ENCODE measurements around the gene INTS7. TPM values are rescaled to one million over a fixed set of nuclear protein-coding genes. Genes with fewer than 3 reads are reported as not detected.
"Not testable (repeated sequence)": the region's sequence is repeated elsewhere in the genome, so short reads cannot be mapped to it uniquely, and the experiment has no call there.

The INTS7 gene
- polyA plus RNA-seq, 1 donor (not counting 4 experiments of a cell fraction or from before 2014, with no cell fraction given) = 27.2 TPM

DNA sequence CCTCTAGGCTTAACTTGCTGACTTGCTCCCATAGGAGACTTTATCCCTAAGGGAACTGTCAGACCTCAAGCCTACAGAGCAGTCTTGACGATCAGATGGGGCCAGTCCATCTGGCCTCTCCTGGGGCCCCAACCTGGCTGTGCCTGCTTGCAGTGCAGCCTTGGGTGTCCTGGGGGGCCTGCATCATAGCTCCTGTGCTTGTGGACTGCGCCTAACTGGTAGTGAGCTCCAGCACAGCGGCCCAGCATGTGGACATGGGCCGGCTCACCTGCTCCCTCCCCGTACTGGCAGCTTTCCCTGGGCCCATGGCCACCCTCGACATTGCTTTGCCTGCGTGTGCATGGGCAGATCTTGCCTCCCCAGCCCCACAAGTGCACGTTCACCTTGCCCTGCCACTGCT, 76.1 kb downstream of the INTS7 start:
- H3K27me3 ChIP-seq (ENCODE audit: control insufficient read depth, extremely low read depth, insufficient read depth, low read length) = no peaks in the 10 kb centered on the region
- no peaks in the 10 kb centered on the region for H3K79me2 ChIP-seq (ENCODE audit: control insufficient read depth, insufficient read depth, low read length)
- H2AFZ ChIP-seq (ENCODE audit: control insufficient read depth, low read length) = no peak overlapping the region
- H4K20me1 ChIP-seq (ENCODE audit: control insufficient read depth, extremely low read depth, insufficient read depth, low read length) = no peaks in the 10 kb centered on the region
- no peak for FAIRE-seq
- no peak overlapping the region for H3K4me2 ChIP-seq (ENCODE audit: control insufficient read depth, extremely low read depth, insufficient read depth, low read depth, low read length)
- no peaks in the 10 kb centered on the region for H3K4me1 ChIP-seq (ENCODE audit: control insufficient read depth, extremely low read depth, insufficient read depth, low read length)
- no peak overlapping the region for H3K4me3 ChIP-seq (ENCODE audit: control insufficient read depth in 2 of 3, extremely low read depth in 1 of 3, insufficient read depth in 2 of 3, low read depth in 1 of 3, low read length in 3 of 3)
- no peaks in the 10 kb centered on the region for H3K9me3 ChIP-seq (ENCODE audit: control insufficient read depth, low read depth, low read length)
- H3K9ac ChIP-seq (ENCODE audit: control insufficient read depth, extremely low read depth, insufficient read depth, low read length) = no peak overlapping the region
- TF ChIP-seq CTCF (optimal IDR thresholded peaks at IDR 0.05 in 1 of 3, IDR thresholded peaks at IDR 0.05 in 1 of 3, conservative IDR thresholded peaks at IDR 0.05 in 1 of 3; ENCODE audit: extremely low read depth in 1 of 3, insufficient read depth in 2 of 3, low read length in 3 of 3) = no peak
- no peak for TF ChIP-seq EZH2 (IDR thresholded peaks at IDR 0.05; ENCODE audit: low read length)
- no peak for DNase-seq (ENCODE audit: low read depth, low spot score)
- no peak overlapping the region for H3K27ac ChIP-seq (ENCODE audit: control insufficient read depth, insufficient read depth, low read length)
- H3K9me1 ChIP-seq (ENCODE audit: control insufficient read depth, extremely low read depth, insufficient read depth, low read length) = no peaks in the 10 kb centered on the region
- dilution Hi-C loops (cut with MboI; ENCODE audit: extremely low pct_ligation_motif_present, low sequenced_read_pairs) = no loop called here
- peaks cover 4 to 7% of the 10 kb centered on the region in 2 experiments for H3K36me3 ChIP-seq (ENCODE audit: control insufficient read depth in 2 of 2, extremely low read depth in 1 of 2, insufficient read depth in 2 of 2, low read length in 2 of 2)

GRCh38 chr1:211954028-211954427, 81.3 kb downstream of the INTS7 start:
- H3K27ac ChIP-seq (ENCODE audit: control insufficient read depth, insufficient read depth, low read length); dilution Hi-C loops (cut with MboI; ENCODE audit: extremely low pct_ligation_motif_present, low sequenced_read_pairs); H3K9me1 ChIP-seq (ENCODE audit: control insufficient read depth, extremely low read depth, insufficient read depth, low read length); FAIRE-seq; H3K79me2 ChIP-seq (ENCODE audit: control insufficient read depth, insufficient read depth, low read length); H3K9me3 ChIP-seq (ENCODE audit: control insufficient read depth, low read depth, low read length); H3K4me2 ChIP-seq (ENCODE audit: control insufficient read depth, extremely low read depth, insufficient read depth, low read depth, low read length); H4K20me1 ChIP-seq (ENCODE audit: control insufficient read depth, extremely low read depth, insufficient read depth, low read length); H3K4me3 ChIP-seq (ENCODE audit: control insufficient read depth in 2 of 3, extremely low read depth in 1 of 3, insufficient read depth in 2 of 3, low read depth in 1 of 3, low read length in 3 of 3); H2AFZ ChIP-seq (ENCODE audit: control insufficient read depth, low read length); DNase-seq (ENCODE audit: low read depth, low spot score); H3K36me3 ChIP-seq (ENCODE audit: control insufficient read depth in 2 of 2, extremely low read depth in 1 of 2, insufficient read depth in 2 of 2, low read length in 2 of 2); H3K9ac ChIP-seq (ENCODE audit: control insufficient read depth, extremely low read depth, insufficient read depth, low read length); H3K27me3 ChIP-seq (ENCODE audit: control insufficient read depth, extremely low read depth, insufficient read depth, low read length): not testable (repeated sequence)
- H3K4me1 ChIP-seq (ENCODE audit: control insufficient read depth, extremely low read depth, insufficient read depth, low read length) = peaks cover 14% of the 10 kb centered on the region

- H3K27me3 ChIP-seq (ENCODE audit: control insufficient read depth, extremely low read depth, insufficient read depth, low read length); FAIRE-seq; H4K20me1 ChIP-seq (ENCODE audit: control insufficient read depth, extremely low read depth, insufficient read depth, low read length); H3K9ac ChIP-seq (ENCODE audit: control insufficient read depth, extremely low read depth, insufficient read depth, low read length); DNase-seq (ENCODE audit: low read depth, low spot score); H3K79me2 ChIP-seq (ENCODE audit: control insufficient read depth, insufficient read depth, low read length); H3K9me3 ChIP-seq (ENCODE audit: control insufficient read depth, low read depth, low read length); H3K27ac ChIP-seq (ENCODE audit: control insufficient read depth, insufficient read depth, low read length); dilution Hi-C loops (cut with MboI; ENCODE audit: extremely low pct_ligation_motif_present, low sequenced_read_pairs); H2AFZ ChIP-seq (ENCODE audit: control insufficient read depth, low read length); H3K36me3 ChIP-seq (ENCODE audit: control insufficient read depth in 2 of 2, extremely low read depth in 1 of 2, insufficient read depth in 2 of 2, low read length in 2 of 2); H3K9me1 ChIP-seq (ENCODE audit: control insufficient read depth, extremely low read depth, insufficient read depth, low read length); H3K4me3 ChIP-seq (ENCODE audit: control insufficient read depth in 2 of 3, extremely low read depth in 1 of 3, insufficient read depth in 2 of 3, low read depth in 1 of 3, low read length in 3 of 3); H3K4me2 ChIP-seq (ENCODE audit: control insufficient read depth, extremely low read depth, insufficient read depth, low read depth, low read length): not testable (repeated sequence)
- peaks cover 14% of the 10 kb centered on the region for H3K4me1 ChIP-seq (ENCODE audit: control insufficient read depth, extremely low read depth, insufficient read depth, low read length)
These were observed 81.8 kb downstream of the INTS7 start for GRCh38 chr1:211953543-211953942.
